Vein endothelial cell (primary cell): ENCODE results near the gene LACTBL1. TPM values are rescaled to one million over a fixed set of nuclear protein-coding genes. Genes with fewer than 3 reads are reported as not detected.

Source experiments
- total RNA-seq: library from RNA; depleted of rRNA; stranded (reverse); fragments of >200 nt; gene quantifications from 2 replicates; pipeline ENCODE4 v1.2.3, GENCODE V29; 2012

LACTBL1 gene
- not detected in 2 replicates for total RNA-seq

DNA sequence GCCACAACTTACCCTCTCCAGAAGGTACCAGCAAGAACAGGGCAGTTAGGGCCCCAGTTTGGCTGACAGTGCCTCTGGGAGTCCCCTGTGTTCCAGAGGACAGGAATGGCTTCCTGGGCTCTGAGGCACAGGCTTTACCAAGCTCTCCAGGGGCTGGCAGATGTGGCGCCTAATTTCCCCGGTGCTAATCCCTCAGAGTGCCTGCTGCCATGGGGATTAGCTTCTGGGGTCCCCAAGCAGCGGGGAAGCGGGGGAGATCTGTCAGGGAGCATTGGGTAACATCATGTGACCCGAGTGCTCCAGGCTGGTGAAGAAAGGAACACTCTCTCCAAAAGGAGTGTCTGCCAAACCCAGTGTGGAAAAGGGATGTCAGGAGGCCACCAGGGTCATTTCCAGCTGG lies at the start of gene LACTBL1:
Gene LACTBL1 (minus strand): TSS at position 107 of the 400 bp plus-strand sequence. CDS start 550 bp downstream, outside the sequence.

GRCh38 chr1:23019094-23019862 lies 46.6 kb upstream of the LACTBL1 start, which contains the start of gene KDM1A:
TSS of gene KDM1A (plus strand) at chr1:23019468. CDS start at chr1:23019597, 129 bp downstream.

Other genes with a start within 250 kb of the LACTBL1 start
- gene TEX46, start 43.0 kb upstream of the LACTBL1 start, total RNA-seq = 0.65 TPM in 1 of 2 replicates, not detected in the other
- gene KDM1A, start 46.6 kb upstream of the LACTBL1 start, total RNA-seq = 130 and 140 TPM in 2 replicates
- gene LUZP1, start 196.0 kb upstream of the LACTBL1 start, total RNA-seq = 81.3 and 82.0 TPM in 2 replicates
- under 0.01 and 0.19 TPM in 2 replicates for gene HTR1D, start 244.6 kb upstream of the LACTBL1 start, total RNA-seq